Measurements from ENCODE around the gene HSD17B8.
"Not testable (repeated sequence)": the region's sequence is repeated elsewhere in the genome, so short reads cannot be mapped to it uniquely, and the experiment has no call there.

HSD17B8 gene

DNA sequence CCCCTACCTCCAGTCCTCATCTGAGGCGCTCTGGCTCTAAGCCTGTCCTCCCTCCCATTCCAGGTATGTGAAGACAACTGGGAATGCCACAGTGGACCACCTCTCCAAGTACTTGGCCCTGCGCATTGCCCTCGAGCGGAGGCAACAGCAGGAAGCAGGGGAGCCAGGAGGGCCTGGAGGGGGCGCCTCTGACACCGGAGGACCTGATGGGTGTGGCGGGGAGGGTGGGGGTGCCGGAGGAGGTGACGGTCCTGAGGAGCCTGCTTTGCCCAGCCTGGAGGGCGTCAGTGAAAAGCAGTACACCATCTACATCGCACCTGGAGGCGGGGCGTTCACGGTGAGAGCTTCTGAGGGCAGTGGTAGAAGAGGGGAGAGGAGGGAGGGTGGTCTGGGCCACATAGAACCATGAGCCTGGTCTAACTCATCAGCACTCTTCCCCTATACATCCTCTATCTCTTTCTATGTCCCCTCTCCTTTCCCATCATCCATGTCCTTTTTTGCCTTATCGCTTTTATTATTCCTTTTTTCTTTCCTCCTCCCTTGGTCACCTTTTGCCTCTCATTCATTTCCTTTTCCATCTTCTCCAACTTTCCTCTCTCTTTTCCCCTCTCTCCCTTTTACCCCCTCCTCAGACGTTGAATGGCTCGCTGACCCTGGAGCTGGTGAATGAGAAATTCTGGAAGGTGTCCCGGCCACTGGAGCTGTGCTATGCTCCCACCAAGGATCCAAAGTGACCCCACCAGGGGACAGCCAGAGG lies 7.4 kb downstream of the HSD17B8 start:
- Histone ChIP-seq H3K4me3 (no peak overlapping the region), H3K27ac (no peak overlapping the region), H3K36me3 (ENCODE audit: insufficient read depth, low read length) (peaks cover 20% of the 10 kb centered on the region), H3K9ac (ENCODE audit: insufficient read length) (no peak overlapping the region), H3K9me3 (ENCODE audit: low read depth, low read length) (no peaks in the 10 kb centered on the region)
- no peak for DNase-seq (ENCODE audit: low read depth, low spot score)
- no peak for TF ChIP-seq POLR2AphosphoS5 (IDR thresholded peaks at IDR 0.05; ENCODE audit: borderline replicate concordance, low read depth, low read length)

DNA sequence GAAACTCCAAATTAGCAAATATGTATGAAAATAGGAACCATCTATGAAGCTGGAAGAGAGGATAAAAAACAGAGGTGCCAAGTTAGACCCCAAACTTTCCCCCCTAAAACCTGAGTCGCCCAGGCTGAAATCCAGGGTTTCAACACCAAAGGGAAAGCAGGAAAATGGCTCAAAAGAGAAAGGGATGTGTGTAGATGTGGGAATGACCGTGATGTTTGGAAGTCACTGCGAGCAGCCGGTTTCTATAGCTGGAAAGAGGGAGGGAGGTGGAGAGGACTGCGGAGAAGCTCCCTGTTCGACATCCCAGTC lies 8.4 kb downstream of the HSD17B8 start:
- Histone ChIP-seq H3K9ac (ENCODE audit: insufficient read length) (peak overlapping the region; percentile 57), H3K4me3 (peak overlapping the region; percentile 76), H3K36me3 (ENCODE audit: insufficient read depth, low read length) (peaks cover 20% of the 10 kb centered on the region), H3K9me3 (ENCODE audit: low read depth, low read length) (no peaks in the 10 kb centered on the region), H3K27ac (no peak overlapping the region)
- no peak for DNase-seq (ENCODE audit: low read depth, low spot score)
- TF ChIP-seq EZH2 (IDR thresholded peaks at IDR 0.05): no peak

DNA sequence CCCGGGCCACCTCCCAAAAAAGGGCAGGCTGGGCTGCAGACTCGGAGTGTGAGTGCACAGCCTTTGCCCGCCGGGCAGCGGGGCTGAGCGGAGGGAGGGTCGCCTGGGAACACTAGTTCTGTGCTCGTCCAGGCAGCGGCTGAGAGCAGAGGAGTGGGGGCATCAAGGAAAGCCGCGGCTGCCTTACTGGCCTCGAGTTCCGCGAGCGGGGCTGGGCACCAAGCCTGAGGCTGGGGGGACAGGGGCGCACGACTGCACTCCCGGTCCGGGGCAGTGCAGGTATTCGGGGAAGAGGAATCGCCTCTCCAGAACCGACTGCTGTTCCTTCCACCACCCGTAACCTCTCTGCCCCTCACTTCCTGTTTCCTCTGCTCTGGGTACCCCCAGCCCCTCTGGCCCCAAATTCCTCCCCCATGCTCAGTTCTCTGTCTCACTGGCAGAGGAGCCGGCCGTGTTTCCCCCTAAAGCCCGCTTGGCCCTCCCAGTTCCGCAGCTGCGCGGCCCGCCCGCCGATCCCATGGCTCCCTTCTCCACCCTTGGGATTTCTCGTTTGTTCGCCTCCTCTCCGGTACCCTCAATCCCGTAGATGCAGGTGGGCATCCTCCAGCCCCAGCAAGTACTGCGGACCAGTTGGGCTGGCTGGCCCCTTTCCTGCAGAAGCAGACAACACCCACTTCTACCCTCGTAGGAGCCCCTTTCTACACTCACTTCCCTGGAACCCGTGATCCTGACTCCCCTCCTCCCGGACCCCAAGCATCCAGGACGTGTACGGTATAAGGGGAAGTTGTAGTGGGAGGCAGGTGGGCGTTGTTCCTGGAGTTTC lies 8.9 kb downstream of the HSD17B8 start:
- no peaks in the 10 kb centered on the region for H3K9me3 ChIP-seq (ENCODE audit: low read depth, low read length)
- H3K36me3 ChIP-seq (ENCODE audit: insufficient read depth, low read length): peaks cover 20% of the 10 kb centered on the region
- peak overlapping the region; percentile 57 for H3K9ac ChIP-seq (ENCODE audit: insufficient read length)
- no peak for DNase-seq (ENCODE audit: low read depth, low spot score)
- H3K27ac ChIP-seq: no peak overlapping the region
- no peak for TF ChIP-seq EZH2 (IDR thresholded peaks at IDR 0.05)
- 0 out of 2 replicates have a peak, but pooled peaks have one; percentile 68 for TF ChIP-seq POLR2AphosphoS5 (IDR thresholded peaks at IDR 0.05; ENCODE audit: borderline replicate concordance, low read depth, low read length)
- TF ChIP-seq FOXP2 (optimal IDR thresholded peaks at IDR 0.05; ENCODE audit: control extremely low read depth, extremely low read length, insufficient read depth): no peak
- peak overlapping the region; percentile 76 for H3K4me3 ChIP-seq

DNA sequence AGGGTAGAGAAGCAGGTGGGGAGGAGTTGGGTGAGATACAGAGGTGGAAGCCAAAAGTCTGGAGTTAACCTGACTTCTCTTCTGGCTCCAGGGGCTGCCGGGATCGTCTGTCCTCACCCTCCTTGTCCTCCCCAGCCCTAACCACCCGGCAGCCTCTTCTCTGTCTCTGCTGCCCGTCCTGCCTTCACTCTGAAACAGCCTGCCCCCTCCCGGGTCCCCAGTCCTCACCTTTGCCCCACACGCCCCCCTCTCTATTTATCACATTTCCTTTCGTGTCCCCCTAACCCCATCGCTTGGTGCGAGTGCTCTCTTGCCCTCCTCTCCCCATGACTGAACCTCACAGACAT lies 9.5 kb downstream of the HSD17B8 start:
- DNase-seq (ENCODE audit: low read depth, low spot score): no peak
- Histone ChIP-seq H3K36me3 (ENCODE audit: insufficient read depth, low read length) (peaks cover 20% of the 10 kb centered on the region), H3K9me3 (ENCODE audit: low read depth, low read length) (no peaks in the 10 kb centered on the region), H3K9ac (ENCODE audit: insufficient read length) (no peak overlapping the region), H3K27ac (no peak overlapping the region), H3K4me3 (peak overlapping the region; percentile 76)
- TF ChIP-seq FOXP2 (optimal IDR thresholded peaks at IDR 0.05; ENCODE audit: control extremely low read depth, extremely low read length, insufficient read depth): no peak
- no peak for TF ChIP-seq EZH2 (IDR thresholded peaks at IDR 0.05)
- TF ChIP-seq POLR2AphosphoS5 (IDR thresholded peaks at IDR 0.05; ENCODE audit: borderline replicate concordance, low read depth, low read length): no peak

DNA sequence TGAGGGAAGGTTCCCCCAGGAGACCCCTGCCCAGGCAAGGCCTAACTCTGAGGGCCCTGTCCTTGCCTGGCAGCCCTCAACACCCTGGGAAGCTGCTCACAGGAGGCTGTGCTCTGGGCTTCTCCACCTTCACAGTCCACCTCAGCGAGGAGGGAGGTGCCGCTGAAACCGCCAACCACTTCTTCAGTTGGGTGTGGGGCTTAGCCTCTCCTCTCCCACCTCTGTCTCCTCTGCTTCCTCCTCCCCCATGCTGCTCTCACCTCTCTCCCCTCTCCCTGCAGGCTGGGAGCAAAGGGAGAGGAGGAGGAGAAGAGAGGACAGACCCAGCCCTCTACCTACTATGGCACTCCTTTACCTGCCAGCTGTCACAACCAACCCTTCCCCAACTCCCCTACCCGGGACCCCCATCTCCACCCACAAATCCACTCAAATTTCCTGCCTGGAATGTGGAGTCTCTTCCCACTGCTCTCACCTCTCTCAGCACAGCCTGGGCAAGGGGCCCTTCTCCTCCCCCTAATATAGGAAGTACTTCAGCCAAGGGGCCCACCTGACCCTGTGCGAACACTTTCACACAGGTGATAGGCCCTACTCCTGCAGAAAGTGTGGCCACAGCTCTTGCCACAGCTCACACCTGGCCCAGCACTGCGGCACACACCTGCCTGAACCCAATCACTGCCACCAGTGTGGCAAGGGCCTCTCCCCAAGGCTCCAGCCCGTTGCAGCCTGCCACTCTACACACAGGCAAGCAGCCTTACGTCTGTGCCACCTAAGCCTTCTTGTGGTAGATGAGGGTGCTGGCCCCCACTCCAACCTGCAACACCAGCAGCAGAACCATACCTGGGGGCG lies 11.0 kb downstream of the HSD17B8 start:
- no peaks in the 10 kb centered on the region for H3K9me3 ChIP-seq (ENCODE audit: low read depth, low read length)
- no peak for DNase-seq (ENCODE audit: low read depth, low spot score)
- no peak overlapping the region for H3K9ac ChIP-seq (ENCODE audit: insufficient read length)

DNA sequence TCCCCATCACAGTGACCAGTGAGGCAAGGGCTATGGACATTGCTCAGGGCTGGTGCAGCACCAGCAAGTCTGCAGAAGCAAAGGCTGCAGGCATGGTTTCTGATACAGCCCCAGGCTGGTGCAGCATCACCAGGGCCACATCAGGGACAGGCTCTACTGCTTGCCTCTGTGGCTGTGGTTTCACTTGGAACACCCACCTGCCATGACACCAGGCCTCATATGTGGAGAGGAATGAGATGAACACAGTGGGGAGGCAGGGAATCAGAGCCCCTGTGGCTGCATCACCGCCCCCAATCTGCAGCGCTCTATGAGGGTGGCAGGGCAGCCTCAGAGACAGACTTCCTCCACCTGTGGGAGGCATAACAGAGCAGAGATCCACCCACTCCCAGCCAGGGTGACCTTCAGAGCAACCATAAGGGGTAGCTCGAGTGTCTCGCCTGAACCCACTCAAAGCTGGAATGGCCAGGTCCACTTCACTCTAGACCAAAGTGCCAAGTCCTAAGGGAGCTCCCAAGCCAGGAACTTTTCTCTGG lies 11.7 kb downstream of the HSD17B8 start:
- no peak overlapping the region for H3K9ac ChIP-seq (ENCODE audit: insufficient read length)

More for the DNA sequence above, 11.0 kb downstream of the HSD17B8 start:
- TF ChIP-seq FOXP2 (optimal IDR thresholded peaks at IDR 0.05; ENCODE audit: control extremely low read depth, extremely low read length, insufficient read depth) (no peak), POLR2AphosphoS5 (IDR thresholded peaks at IDR 0.05; ENCODE audit: borderline replicate concordance, low read depth, low read length) (no peak)
- no peak overlapping the region for H3K4me3 ChIP-seq
- no peak overlapping the region for H3K27ac ChIP-seq
- peaks cover 7% of the 10 kb centered on the region; the same call in 1 of the 2 replicates for H3K36me3 ChIP-seq (ENCODE audit: insufficient read depth, low read length)

DNA sequence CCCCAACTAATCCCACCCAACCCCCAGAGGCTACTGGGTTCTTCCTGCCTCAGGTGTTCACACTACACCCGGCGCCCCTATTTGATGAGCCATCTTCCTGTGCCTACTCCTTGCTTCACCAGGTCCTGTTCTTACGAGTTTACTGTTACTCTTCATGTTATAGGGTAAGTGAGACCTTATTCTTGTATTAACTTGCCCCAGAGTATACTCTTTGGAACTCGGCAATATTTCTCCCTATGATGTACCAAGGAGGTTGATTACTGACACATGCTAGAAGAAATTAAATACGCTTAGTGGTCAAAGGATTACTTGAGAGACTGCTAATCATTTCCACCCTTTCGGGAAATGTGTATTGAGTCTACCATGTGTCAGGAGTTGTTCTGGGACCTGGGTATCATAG lies 12.8 kb downstream of the HSD17B8 start:
- no peak for DNase-seq (ENCODE audit: low read depth, low spot score)
- Histone ChIP-seq H3K9me3 (ENCODE audit: low read depth, low read length) (no peaks in the 10 kb centered on the region), H3K36me3 (ENCODE audit: insufficient read depth, low read length) (no peaks in the 10 kb centered on the region), H3K9ac (ENCODE audit: insufficient read length) (no peak overlapping the region), H3K4me3 (no peak overlapping the region), H3K27ac (no peak overlapping the region)
- no peak for TF ChIP-seq EZH2 (IDR thresholded peaks at IDR 0.05)
- no peak for TF ChIP-seq POLR2AphosphoS5 (IDR thresholded peaks at IDR 0.05; ENCODE audit: borderline replicate concordance, low read depth, low read length)
- TF ChIP-seq FOXP2 (optimal IDR thresholded peaks at IDR 0.05; ENCODE audit: control extremely low read depth, extremely low read length, insufficient read depth): no peak

More for the DNA sequence above, 11.7 kb downstream of the HSD17B8 start:
- Histone ChIP-seq H3K27ac (no peak overlapping the region), H3K9me3 (ENCODE audit: low read depth, low read length) (no peaks in the 10 kb centered on the region), H3K36me3 (ENCODE audit: insufficient read depth, low read length) (peaks cover 3% of the 10 kb centered on the region; the same call in 1 of the 2 replicates), H3K4me3 (no peak overlapping the region)
- TF ChIP-seq EZH2 (IDR thresholded peaks at IDR 0.05) (no peak), POLR2AphosphoS5 (IDR thresholded peaks at IDR 0.05; ENCODE audit: borderline replicate concordance, low read depth, low read length) (no peak), FOXP2 (optimal IDR thresholded peaks at IDR 0.05; ENCODE audit: control extremely low read depth, extremely low read length, insufficient read depth) (no peak)
- no peak for DNase-seq (ENCODE audit: low read depth, low spot score)

DNA sequence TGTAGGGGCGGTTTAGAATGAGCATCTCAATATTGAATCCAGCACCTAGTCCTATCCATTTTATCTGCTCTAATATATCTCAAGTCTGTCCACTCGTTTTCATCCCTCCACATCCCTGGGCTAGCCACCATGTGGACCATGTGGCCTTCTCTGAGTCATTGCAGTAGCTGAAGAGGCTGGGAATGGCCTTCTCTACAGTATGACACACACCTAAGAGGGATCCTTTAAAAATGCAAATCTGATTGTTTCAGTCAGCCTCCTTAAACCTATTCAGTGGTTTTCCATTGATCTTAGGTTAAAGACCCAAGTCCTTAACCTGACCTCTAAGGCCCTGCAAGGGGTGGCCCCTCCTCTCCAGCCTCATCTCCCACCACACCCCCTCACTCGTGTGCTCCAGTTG lies 13.2 kb downstream of the HSD17B8 start:
- DNase-seq (ENCODE audit: low read depth, low spot score): no peak
- Histone ChIP-seq H3K27ac (no peak overlapping the region), H3K9ac (ENCODE audit: insufficient read length) (no peak overlapping the region)

DNA sequence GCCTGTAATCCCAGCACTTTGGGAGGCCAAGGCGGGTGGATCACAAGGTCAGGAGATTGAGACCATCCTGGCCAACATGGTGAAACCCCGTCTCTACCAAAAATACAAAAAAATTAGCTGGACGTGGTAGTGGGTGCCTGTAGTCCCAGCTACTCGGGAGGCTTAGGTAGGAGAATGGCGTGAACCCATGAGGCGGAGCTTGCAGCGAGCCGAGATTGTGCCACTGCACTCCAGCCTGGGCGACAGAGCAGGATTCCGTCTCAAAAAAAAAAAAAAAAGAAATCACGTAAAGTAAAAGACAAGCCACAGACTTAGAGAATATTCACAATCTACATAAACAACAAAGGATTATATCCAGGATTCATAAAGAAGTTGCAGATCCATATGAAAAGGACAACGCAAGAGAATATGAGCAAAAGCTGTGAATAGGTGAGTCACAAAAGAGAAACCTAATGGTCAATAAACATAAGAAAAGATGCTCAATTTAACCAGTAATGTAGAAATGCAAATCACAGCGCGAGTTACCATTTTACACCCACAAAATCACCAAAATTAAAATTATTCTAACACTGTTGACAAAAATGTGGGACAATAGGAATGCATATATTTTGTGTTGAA lies 22.2 kb downstream of the HSD17B8 start:
- DNase-seq (ENCODE audit: low read depth, low spot score); H3K9me3 ChIP-seq (ENCODE audit: low read depth, low read length); H3K9ac ChIP-seq (ENCODE audit: insufficient read length); H3K4me3 ChIP-seq; H3K27ac ChIP-seq; H3K36me3 ChIP-seq (ENCODE audit: insufficient read depth, low read length): not testable (repeated sequence)

More for the DNA sequence above, 13.2 kb downstream of the HSD17B8 start:
- TF ChIP-seq EZH2 (IDR thresholded peaks at IDR 0.05) (no peak), POLR2AphosphoS5 (IDR thresholded peaks at IDR 0.05; ENCODE audit: borderline replicate concordance, low read depth, low read length) (no peak), FOXP2 (optimal IDR thresholded peaks at IDR 0.05; ENCODE audit: control extremely low read depth, extremely low read length, insufficient read depth) (no peak)
- no peaks in the 10 kb centered on the region for H3K9me3 ChIP-seq (ENCODE audit: low read depth, low read length)
- H3K4me3 ChIP-seq: no peak overlapping the region
- H3K36me3 ChIP-seq (ENCODE audit: insufficient read depth, low read length): no peaks in the 10 kb centered on the region

Measured in SK-N-MC (cell line).